Measurements from ENCODE around the gene PRSS27.

Gene PRSS27

DNA sequence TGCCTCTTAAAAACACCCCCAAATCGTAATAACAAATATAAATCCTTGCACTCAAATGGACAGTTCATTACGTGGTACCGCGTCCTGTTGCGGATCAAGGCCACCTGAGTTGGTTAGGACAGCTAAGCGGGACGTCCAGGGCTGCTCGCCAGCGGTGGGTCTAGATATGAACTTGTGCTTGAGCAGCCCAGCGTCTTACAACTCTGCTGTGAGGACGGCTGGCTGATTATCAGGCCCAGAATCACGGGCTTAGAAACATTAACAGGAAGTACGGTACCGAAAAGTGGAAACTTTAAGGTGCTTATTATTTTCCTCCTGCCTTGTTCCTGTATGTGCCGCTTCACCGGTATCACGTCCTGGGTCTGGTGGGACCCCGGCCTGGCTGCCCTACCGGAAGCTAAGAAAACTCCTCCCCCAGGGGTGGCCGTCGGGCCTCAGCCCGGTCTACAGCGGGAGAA lies 31.6 kb upstream of the PRSS27 start:
- no peak for DNase-seq (ENCODE audit: low read depth)

DNA sequence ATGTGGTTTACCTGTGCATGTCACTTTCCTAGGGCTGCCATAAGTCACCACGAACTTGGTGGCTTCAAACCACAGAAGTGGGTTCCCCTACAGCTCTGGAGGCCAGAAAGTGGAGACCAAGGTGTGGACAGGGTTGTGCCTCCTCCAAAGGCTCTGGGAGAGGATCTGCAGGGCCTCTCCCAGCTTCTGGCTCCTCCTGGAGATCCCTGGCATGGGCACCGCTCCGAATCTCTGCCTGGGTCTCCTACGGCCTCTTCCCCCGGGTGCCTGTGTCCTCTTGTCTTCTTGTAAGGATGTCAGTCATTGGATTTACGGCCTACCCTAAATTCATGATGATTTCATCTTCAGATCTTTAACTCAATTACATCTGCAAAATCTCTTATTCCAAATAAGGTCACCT lies 29.9 kb upstream of the PRSS27 start:
- DNase-seq (ENCODE audit: low read depth) = no peak

- no peak for DNase-seq (ENCODE audit: low read depth)
Measured at GRCh38 chr16:2749476-2749875, 29.5 kb upstream of the PRSS27 start.

DNA sequence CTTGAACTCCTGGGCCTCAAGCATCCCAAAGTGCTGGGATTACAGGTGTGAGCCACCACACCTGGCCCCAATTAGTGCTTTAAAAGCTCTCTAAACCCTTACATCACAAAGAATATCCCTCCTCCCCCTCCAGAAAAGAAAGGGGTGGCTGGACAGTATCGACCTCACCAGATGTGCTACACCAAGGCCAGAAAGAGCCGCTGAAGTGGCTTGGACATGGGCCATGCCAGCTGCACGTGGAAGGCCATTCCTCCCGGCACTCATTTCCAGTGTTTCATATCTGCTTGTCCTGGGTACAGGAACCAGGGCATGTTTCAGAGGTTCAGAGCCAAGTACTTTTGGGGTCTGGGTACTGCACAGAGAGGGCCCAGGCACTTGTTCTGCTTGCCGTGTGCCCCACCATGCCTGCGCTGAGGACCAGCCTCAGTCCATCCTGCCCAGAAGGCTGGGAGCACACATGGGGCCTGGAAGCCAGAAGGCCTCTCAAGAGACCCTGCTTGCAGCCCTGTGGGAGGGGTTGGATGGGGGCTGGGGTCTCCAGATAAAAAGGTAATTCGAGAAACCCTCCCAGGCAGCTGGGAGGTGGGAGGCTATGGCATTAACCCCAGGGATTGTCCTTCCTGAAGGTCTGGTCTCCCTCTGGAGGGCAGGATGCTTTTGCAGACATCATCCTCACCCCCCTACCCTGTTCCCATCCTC lies 28.9 kb upstream of the PRSS27 start:
- DNase-seq (ENCODE audit: low read depth) = no peak

GRCh38 chr16:2745961-2746360 lies 25.9 kb upstream of the PRSS27 start:
- no peak for DNase-seq (ENCODE audit: low read depth)

GRCh38 chr16:2745116-2745890 lies 25.3 kb upstream of the PRSS27 start:
- no peak for DNase-seq (ENCODE audit: low read depth)

GRCh38 chr16:2744711-2745110 lies 24.7 kb upstream of the PRSS27 start:
- no peak for DNase-seq (ENCODE audit: low read depth)

DNA sequence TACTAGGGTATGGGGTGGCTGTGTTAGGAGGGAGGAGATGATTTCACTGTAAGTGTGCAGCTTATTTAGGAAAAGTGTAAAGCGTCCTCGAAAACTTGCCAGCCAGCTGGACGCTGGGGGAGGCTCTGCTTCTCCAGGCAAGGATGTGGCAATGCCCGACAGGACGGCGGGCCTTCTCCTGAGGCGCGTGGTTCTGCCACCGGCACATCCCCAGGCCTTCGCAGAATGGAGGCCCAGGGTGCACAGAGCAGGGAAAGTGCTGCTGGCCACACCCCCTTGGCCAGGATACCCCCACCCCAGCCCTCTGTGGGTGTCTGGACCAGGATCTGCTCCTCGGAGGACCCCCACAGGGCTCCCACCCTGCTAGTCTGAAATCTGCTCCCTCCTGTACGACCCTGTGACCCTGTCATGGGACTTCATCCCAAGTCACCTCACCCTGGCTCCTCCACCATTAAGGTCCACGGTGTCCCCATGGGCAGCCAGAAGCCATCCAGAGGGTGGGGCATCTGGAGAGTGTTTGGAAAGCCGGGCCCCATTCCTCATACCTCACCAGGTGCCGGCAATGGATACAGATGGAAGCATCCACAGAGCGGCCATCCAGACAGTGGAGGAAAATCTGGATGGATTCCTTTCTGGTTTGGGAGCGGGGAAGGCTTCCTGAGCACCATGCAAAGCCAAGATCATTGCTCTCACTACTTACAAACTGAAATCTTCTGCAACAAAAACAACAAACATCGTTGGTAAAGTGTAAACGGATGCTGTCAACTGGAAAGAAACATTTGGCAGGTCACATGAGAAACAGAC lies 23.2 kb upstream of the PRSS27 start:
- DNase-seq (ENCODE audit: low read depth) = no peak

DNA sequence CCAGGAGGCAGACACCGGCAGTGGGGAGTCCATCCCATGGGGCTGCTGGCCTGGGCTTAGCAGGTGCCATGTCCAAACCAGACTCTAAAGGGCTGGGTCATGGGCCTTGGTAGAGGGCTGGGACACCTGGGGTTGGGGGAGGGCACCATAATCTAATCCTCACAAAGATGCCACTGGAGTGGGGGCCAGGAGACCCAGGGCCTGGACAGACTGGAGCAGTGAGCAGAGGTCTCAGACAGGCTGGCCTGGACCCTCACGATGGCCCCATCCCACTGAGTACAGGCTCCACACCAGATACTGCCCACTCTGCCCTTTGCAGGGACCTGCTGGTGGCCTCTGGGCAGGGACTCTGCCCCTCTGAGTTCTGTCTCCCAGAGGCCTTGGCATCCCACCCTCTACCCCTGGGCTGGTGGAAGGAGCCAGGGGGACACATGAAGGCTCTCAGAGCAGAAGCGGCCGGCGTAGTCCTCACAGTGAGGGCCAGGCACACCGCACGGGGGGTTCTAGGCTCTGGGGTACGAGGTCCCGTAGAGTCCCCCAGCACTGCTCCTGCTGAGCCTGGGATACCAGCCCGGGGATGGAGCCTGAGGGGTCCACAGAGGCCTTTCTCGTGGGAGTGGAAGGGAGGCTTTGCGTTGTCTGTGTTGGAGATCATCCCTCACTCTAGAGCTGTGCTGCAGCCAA lies 22.4 kb upstream of the PRSS27 start:
- DNase-seq (ENCODE audit: low read depth) = no peak

GRCh38 chr16:2741168-2741567 lies 21.1 kb upstream of the PRSS27 start:
- no peak for DNase-seq (ENCODE audit: low read depth)

GRCh38 chr16:2740476-2740875 lies 20.5 kb upstream of the PRSS27 start:
- DNase-seq (ENCODE audit: low read depth) = no peak

DNA sequence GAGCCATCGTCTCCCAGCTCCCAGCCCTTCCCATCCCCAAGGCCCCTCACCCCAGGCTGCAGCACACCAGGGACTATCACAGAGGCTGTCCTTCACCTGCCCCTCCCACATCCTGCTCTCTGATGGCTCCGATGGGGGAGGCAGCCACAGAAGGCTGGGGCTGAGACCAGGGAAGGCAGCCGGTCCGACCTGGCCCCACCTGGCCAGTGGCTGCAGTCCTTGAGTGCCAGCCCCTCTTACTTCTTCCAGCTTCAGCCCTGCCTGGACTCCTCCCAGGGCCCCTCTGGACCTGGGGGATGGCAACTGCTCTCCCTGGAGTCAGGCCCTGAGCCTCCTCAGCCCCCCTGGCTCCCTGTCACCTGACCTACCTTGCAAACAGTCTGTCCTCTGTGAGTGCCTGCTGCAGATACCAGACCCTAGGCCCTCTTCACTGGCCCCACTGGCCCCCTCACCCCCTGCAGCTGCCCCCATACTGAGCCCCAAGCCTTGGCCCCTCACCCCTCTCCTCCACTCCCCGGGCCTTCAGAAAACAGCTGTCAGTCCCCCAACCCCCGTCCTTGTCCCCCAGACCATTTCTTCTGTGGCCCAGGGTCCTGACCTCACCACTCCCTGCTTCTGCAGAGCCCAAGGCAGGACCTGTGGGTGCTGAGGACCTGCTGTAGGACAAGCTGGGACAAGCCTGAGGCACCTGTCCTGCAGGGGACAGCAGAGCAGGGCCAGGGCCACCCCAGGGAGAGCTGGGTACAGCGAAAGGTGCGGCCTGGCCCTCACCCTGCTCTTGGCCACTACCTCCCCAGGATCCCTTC lies 19.8 kb upstream of the PRSS27 start:
- no peak for DNase-seq (ENCODE audit: low read depth)

DNA sequence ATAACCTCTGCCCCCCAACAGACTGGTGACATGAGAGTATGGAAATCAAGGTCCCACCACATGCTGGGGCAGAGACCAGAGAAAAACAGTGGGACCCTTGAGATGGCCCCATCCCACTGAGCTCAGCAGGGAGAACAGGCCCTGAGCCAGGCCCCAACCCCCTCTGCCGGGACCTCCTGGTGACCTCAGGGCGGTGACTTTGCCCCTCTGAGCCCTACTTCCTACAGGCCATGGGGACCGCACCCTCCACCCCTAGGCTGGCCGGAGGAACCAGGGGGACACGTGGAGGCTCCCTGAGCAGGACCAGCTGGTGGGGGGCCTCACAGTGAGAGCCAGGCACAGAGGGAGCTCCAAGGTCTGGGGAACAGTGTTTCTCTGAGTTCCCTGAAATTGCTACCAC lies 18.6 kb upstream of the PRSS27 start:
- DNase-seq (ENCODE audit: low read depth) = no peak

- DNase-seq (ENCODE audit: low read depth) = no peak
Measured at GRCh38 chr16:2737895-2738418, 17.9 kb upstream of the PRSS27 start.

GRCh38 chr16:2737238-2737605 lies 17.2 kb upstream of the PRSS27 start:
- DNase-seq (ENCODE audit: low read depth) = no peak

DNA sequence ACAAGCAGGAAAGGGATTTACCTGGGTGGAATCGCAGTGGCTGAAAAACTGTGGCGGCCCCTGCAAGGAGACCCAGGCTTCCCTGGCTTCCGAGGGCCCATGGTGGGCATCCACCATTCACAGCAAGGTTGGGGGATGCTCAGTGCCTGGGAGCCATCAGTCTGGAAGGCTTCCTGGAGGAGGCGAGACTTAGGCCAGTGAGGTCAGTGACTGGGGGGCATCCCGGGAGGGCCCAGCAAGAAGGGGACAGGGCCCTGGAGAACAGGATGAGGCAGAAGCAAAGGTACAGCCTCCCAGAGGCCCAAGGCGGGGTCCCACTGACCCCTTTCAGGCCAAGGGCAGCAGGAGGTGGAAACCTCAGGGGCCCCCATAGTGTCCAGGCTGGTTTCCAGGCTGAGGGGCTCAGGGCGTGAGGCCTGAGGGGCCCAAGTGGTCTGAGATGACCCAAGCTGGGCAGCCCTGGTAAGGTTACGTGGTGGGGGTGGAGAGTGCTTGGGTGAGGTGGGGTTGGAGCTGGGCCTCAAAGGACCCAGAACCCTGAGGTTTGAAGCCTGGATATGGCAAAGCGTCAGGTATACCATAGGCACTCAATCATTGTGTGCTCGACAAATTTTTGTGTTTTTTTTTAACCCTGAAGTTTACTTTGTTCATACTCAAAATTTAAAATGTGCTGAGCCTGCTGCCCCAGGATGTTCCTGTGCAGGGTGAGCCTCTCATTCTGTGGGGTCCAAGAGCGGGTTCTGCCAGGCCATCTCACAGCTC lies 16.6 kb upstream of the PRSS27 start:
- DNase-seq (ENCODE audit: low read depth) = no peak

DNA sequence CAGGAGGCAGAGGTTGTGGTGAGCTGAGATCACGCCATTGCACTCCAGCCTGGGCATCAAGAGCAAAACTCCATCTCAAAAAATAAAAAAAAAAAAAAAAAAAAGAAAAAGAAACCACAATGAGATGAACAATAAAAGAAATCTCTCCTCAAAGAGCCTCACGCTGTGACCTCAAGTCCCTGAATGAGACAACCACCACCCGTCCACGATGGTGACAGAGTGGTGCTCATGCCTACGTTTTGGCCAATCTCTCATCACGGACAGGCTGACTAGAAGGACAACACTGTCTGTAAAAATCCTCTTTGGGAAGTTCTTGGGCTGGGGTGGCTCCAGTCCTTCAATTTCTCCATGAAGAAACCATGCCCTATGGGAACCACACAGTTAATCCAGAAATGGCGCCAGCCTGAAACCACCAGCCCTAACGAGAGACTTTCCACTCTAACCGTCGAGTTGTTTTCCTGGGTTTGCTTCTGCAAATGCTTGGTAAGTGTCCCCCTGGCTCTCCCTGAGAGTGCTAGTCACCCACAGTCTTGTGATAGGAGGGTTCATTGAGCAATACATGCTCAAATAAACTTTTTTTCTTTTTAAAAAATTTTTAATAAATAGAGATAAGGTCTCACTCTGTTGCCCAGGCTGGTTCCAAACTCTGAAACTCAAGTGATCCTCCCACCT lies 15.0 kb upstream of the PRSS27 start:
- DNase-seq (ENCODE audit: low read depth) = no peak

GRCh38 chr16:2728034-2728433 lies 8.0 kb upstream of the PRSS27 start:
- DNase-seq (ENCODE audit: low read depth) = no peak

GRCh38 chr16:2726923-2727322 lies 6.9 kb upstream of the PRSS27 start:
- no peak for DNase-seq (ENCODE audit: low read depth)

DNA sequence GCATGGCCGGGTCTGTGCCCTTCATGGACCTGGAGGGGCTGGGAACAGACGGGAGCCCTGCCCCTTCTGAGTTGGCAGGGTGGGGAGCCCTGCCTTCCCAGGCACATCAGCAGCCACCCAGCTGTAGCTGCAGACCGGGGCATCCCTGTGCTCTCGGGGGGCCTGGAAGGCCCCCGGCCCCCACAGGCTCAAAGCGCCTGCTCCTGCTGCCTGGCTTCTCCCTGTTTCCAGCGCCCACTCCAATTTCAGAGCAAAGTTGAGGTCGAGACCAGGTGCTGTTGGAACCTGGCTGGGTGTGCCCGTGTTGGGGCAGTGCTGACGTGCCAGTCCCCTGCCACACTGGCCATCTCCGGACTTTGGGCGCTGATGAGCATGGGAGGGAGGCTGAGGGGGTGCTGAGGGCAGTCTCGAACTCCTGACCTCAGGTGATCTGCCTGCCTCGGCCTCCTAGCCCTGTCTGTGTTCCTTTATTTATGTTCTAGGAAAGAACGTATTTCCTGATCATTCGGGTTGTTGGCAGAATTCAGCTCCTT lies 4.9 kb upstream of the PRSS27 start:
- DNase-seq (ENCODE audit: low read depth) = no peak
